H1 (cell line): ENCODE results near the gene PIK3R1. TPM values are rescaled to one million over a fixed set of nuclear protein-coding genes. Genes with fewer than 3 reads are reported as not detected.

ENCODE experiments used
- CTCF ChIA-PET: fragments of 300-600 bp; sonication (Branson Sonifier 250); formaldehyde crosslinking; loops from one replicate; lab custom pipeline; 2021; ENCODE audit not compliant: partially characterized antibody; lab: Charles Lee
- POLR2A ChIA-PET: fragments of 300-600 bp; sonication (Branson Sonifier 250); formaldehyde crosslinking; loops from one replicate; lab custom pipeline; 2021; ENCODE audit warnings: inconsistent platforms; ENCODE audit not compliant: partially characterized antibody; lab: Charles Lee
- DNase-seq, 2 experiments: peaks; one replicate each; pipeline versions ENCODE4 v3.0.0 to v3.0.0-alpha.2; 2010 to 2022; ENCODE audit warnings: low spot score in 2 of 2, low read depth in 1 of 2, mixed read lengths in 1 of 2
- FAIRE-seq: peaks from 2 replicates; lab custom pipeline; 2011; peaks lifted over from hg19 to GRCh38; lab: Jason Lieb, UNC
- H2AFZ ChIP-seq: 2 replicates; pipeline ENCODE4 v1.8.1; 2012; ENCODE audit warnings: low read length, inconsistent platforms
- H2AK5ac ChIP-seq: 2 replicates; pipeline ENCODE4 v1.6.1; 2013; ENCODE audit warnings: low read depth, low read length
- H2BK120ac ChIP-seq: replicated peaks from 2 replicates; pipeline ENCODE3; 2013; ENCODE audit warnings: low read depth, low read length, inconsistent platforms
- H2BK12ac ChIP-seq: 2 replicates; pipeline ENCODE4 v1.6.1; 2013; ENCODE audit warnings: low read depth, low read length
- H2BK15ac ChIP-seq: 2 replicates; pipeline ENCODE4 v1.6.1; 2013; ENCODE audit warnings: low read length
- H2BK20ac ChIP-seq: 2 replicates; pipeline ENCODE4 v1.6.1; 2013; ENCODE audit warnings: low read length
- H2BK5ac ChIP-seq: 2 replicates; pipeline ENCODE4 v1.6.1; 2013; ENCODE audit warnings: low read depth, low read length
- H3K14ac ChIP-seq: 2 replicates; pipeline ENCODE4 v1.6.1; 2013; ENCODE audit warnings: inconsistent platforms; ENCODE audit not compliant: insufficient read length
- H3K18ac ChIP-seq: 2 replicates; pipeline ENCODE4 v1.6.1; 2013; ENCODE audit warnings: low read length; ENCODE audit errors: extremely low read depth
- H3K23ac ChIP-seq: 2 replicates; pipeline ENCODE4 v1.6.1; 2013; ENCODE audit warnings: inconsistent platforms; ENCODE audit not compliant: insufficient read length
- H3K23me2 ChIP-seq: 2 replicates; pipeline ENCODE4 v1.6.1; 2013; ENCODE audit warnings: low read depth, low read length
- H3K27ac ChIP-seq: 2 replicates; pipeline ENCODE4 v1.6.1; 2011; ENCODE audit warnings: low read depth, low read length, inconsistent platforms
- H3K27me3 ChIP-seq, 4 experiments: replicated peaks in 1 of 4; 1 replicate in 1 of 4; 2 replicates in 3 of 4; pipeline versions ENCODE4 v1.6.1 to v1.8.1; 2011 to 2013; ENCODE audit warnings: low read length in 3 of 4, mild to moderate bottlenecking in 3 of 4, inconsistent platforms in 2 of 4, mixed read lengths in 2 of 4, moderate library complexity in 1 of 4; ENCODE audit not compliant: control insufficient read depth in 3 of 4, insufficient read depth in 3 of 4; ENCODE audit errors: extremely low read depth in 1 of 4
- H3K36me3 ChIP-seq, 4 experiments: 2 replicates each; pipeline versions ENCODE4 v1.6.1 to v1.8.1; 2011 to 2013; ENCODE audit warnings: mild to moderate bottlenecking in 4 of 4, low read length in 3 of 4, moderate library complexity in 2 of 4, control low read depth in 1 of 4, inconsistent platforms in 1 of 4; ENCODE audit not compliant: insufficient read depth in 4 of 4, control insufficient read depth in 2 of 4
- H3K4ac ChIP-seq: replicated peaks from 2 replicates; pipeline ENCODE3; 2013; ENCODE audit warnings: low read length, low read depth, mixed read lengths, inconsistent platforms; ENCODE audit not compliant: insufficient read length
- H3K4me1 ChIP-seq, 4 experiments: replicated peaks in 1 of 4; 1 replicate in 1 of 4; 2 replicates in 3 of 4; pipeline versions ENCODE4 v1.6.1 to v1.8.1; 2011 to 2013; ENCODE audit warnings: low read length in 3 of 4, inconsistent platforms in 2 of 4, mixed read lengths in 1 of 4; ENCODE audit not compliant: insufficient read depth in 4 of 4, control insufficient read depth in 3 of 4
- H3K4me2 ChIP-seq, 2 experiments: 2 replicates each; pipeline versions ENCODE4 v1.6.1 to v1.8.1; 2011 to 2013; ENCODE audit warnings: low read depth in 2 of 2, low read length in 2 of 2, control low read depth in 1 of 2, inconsistent platforms in 1 of 2, mild to moderate bottlenecking in 1 of 2; ENCODE audit not compliant: insufficient read depth in 1 of 2
- H3K4me3 ChIP-seq, 4 experiments: fragments of 200-600, 300-600 bp in 1 of 4; sonication (generic), shearing (Covaris generic), sonication (Bioruptor Twin) in 1 of 4; 2 replicates each; pipeline versions ENCODE4 v1.5.1 to v1.8.1; 2011 to 2016; ENCODE audit warnings: low read length in 4 of 4, low read depth in 3 of 4, control low read depth in 2 of 4, inconsistent platforms in 2 of 4, mild to moderate bottlenecking in 2 of 4, mixed read lengths in 1 of 4, moderate library complexity in 1 of 4; ENCODE audit not compliant: insufficient read depth in 2 of 4; ENCODE audit errors: extremely low read depth in 1 of 4
- H3K56ac ChIP-seq: replicated peaks from 2 replicates; pipeline ENCODE3; 2013; ENCODE audit warnings: low read depth, mild to moderate bottlenecking, mixed read lengths, low read length, inconsistent platforms; ENCODE audit not compliant: insufficient read length
- H3K79me1 ChIP-seq: 2 replicates; pipeline ENCODE4 v1.6.1; 2013; ENCODE audit warnings: low read depth, low read length, control low read depth
- H3K79me2 ChIP-seq, 2 experiments: 2 replicates each; pipeline versions ENCODE4 v1.6.1 to v1.8.1; 2012 to 2013; ENCODE audit warnings: low read length in 2 of 2, mild to moderate bottlenecking in 2 of 2, inconsistent platforms in 1 of 2; ENCODE audit not compliant: insufficient read depth in 2 of 2, control insufficient read depth in 1 of 2
- H3K9ac ChIP-seq, 4 experiments: replicated peaks in 1 of 4; 1 replicate in 1 of 4; 2 replicates in 3 of 4; pipeline versions ENCODE4 v1.6.1 to v1.8.1; 2011 to 2013; ENCODE audit warnings: low read depth in 3 of 4, low read length in 3 of 4, control low read depth in 2 of 4, mild to moderate bottlenecking in 2 of 4, moderate library complexity in 2 of 4, inconsistent platforms in 1 of 4; ENCODE audit errors: extremely low read depth in 1 of 4
- H3K9me3 ChIP-seq, 2 experiments: 2 replicates each; pipeline versions ENCODE4 v1.6.1 to v1.8.1; 2012 to 2013; ENCODE audit warnings: mild to moderate bottlenecking in 2 of 2, moderate library complexity in 2 of 2, control low read depth in 1 of 2, inconsistent platforms in 1 of 2, low read depth in 1 of 2, low read length in 1 of 2, mixed read lengths in 1 of 2; ENCODE audit not compliant: insufficient read depth in 2 of 2
- H4K20me1 ChIP-seq, 2 experiments: replicated peaks in 1 of 2; 2 replicates each; pipeline versions ENCODE3 to v1.8.1; 2011 to 2013; ENCODE audit warnings: inconsistent platforms in 2 of 2, low read length in 2 of 2, mild to moderate bottlenecking in 1 of 2; ENCODE audit not compliant: insufficient read depth in 2 of 2, control insufficient read depth in 1 of 2
- H4K5ac ChIP-seq: 2 replicates; pipeline ENCODE4 v1.6.1; 2013; ENCODE audit warnings: low read length, low read depth, mixed read lengths, inconsistent platforms; ENCODE audit not compliant: insufficient read length
- H4K8ac ChIP-seq: 2 replicates; pipeline ENCODE4 v1.8.0; 2013; ENCODE audit warnings: mild to moderate bottlenecking, moderate library complexity, low read length, inconsistent platforms; ENCODE audit not compliant: insufficient read depth; ENCODE audit errors: extremely low read depth
- H4K91ac ChIP-seq: replicated peaks from 2 replicates; pipeline ENCODE3; 2013; ENCODE audit warnings: low read length, mixed read lengths, inconsistent platforms; ENCODE audit not compliant: insufficient read length
- EGR1 ChIP-seq: IDR thresholded peaks from 2 replicates; pipeline ENCODE4 v1.6.1; 2011; ENCODE audit warnings: low read depth, low read length, borderline replicate concordance
- FOSL1 ChIP-seq: IDR thresholded peaks from 2 replicates; pipeline ENCODE4 v1.6.1; 2011; ENCODE audit warnings: mild to moderate bottlenecking, low read depth, low read length, moderate library complexity; ENCODE audit not compliant: insufficient read depth
- MAX ChIP-seq: IDR thresholded peaks from 2 replicates; pipeline ENCODE4 v1.6.1; 2012; ENCODE audit warnings: inconsistent platforms
- NANOG ChIP-seq: IDR thresholded peaks from 2 replicates; pipeline ENCODE4 v1.6.1; 2011; ENCODE audit warnings: low read length, low read depth, mild to moderate bottlenecking, inconsistent platforms; ENCODE audit not compliant: insufficient read depth, poor library complexity, severe bottlenecking
- POU5F1 ChIP-seq: IDR thresholded peaks from 2 replicates; pipeline ENCODE4 v1.6.1; 2011; ENCODE audit warnings: low read depth, mild to moderate bottlenecking, low read length, moderate library complexity
- SP1 ChIP-seq: IDR thresholded peaks from 2 replicates; pipeline ENCODE4 v1.6.1; 2011; ENCODE audit warnings: low read depth, low read length
- TCF12 ChIP-seq: IDR thresholded peaks from 2 replicates; pipeline ENCODE4 v1.6.1; 2011; ENCODE audit warnings: low read depth, mild to moderate bottlenecking, low read length
- WGBS, 2 experiments: shearing (Covaris generic) in 1 of 2; methylation state at CpG; one replicate each; pipeline versions ENCODE4 v1.1.6 to v1.1.7; 2013 to 2015; ENCODE audit warnings: low lambda C conversion rate in 2 of 2, mixed read lengths in 2 of 2, inconsistent platforms in 1 of 2, low coverage in 1 of 2, missing lambda C conversion rate in 1 of 2; ENCODE audit not compliant: insufficient replicate concordance in 2 of 2, insufficient coverage in 1 of 2, insufficient read length in 1 of 2; ENCODE audit errors: extremely low coverage in 1 of 2, missing lambda C conversion rate in 1 of 2; 5-methylcytosine and 5-hydroxymethylcytosine counted together
- polyA plus RNA-seq, 7 experiments: library from polyadenylated mRNA; depleted of rRNA in 3 of 7; stranded (reverse) in 5 of 7; unstranded in 2 of 7; fragments of >200 nt in 5 of 7; fragments of 200-250 nt in 2 of 7; gene quantifications; 1 replicate in 5 of 7; 2 replicates in 1 of 7; 4 replicates in 1 of 7; pipeline versions ENCODE4 v1.2.1 to v1.2.3, GENCODE V29; 2011 to 2013; ENCODE audit warnings: missing spikeins in 2 of 7, mixed read lengths in 2 of 7
- total RNA-seq: library from RNA; stranded (reverse); fragmentation: NEBNext Ultra II Directional; extraction: Animal tissue kit (Norgen Biotek cat#: 25700); gene quantifications from 2 replicates; pipeline ENCODE4 v1.2.1, GENCODE V29; 2021
- TF ChIP-seq, protein P1 (sequence below): IDR thresholded peaks from 2 replicates; pipeline ENCODE4 v1.6.1; 2012; ENCODE audit warnings: low read length, inconsistent platforms

Gene PIK3R1
- total and polyA plus RNA-seq, 2 of the 8 experiments (the other 6 are each of a cell fraction or from before 2014, with no cell fraction given): 2.3 to 13.7 TPM

- Histone ChIP-seq H2BK20ac (no peak overlapping the region), H2AFZ (no peak overlapping the region), H3K4me1 (0 out of 7 replicates have a peak, but pooled peaks cover 0 to 1% (median 0%) of the 10 kb centered on the region in 4 experiments), H3K23me2 (no peaks in the 10 kb centered on the region), H4K8ac (no peak overlapping the region), H3K27me3 (no peaks in the 10 kb centered on the region), H3K36me3 (peaks cover 0 to 7% (median 0%) of the 10 kb centered on the region in 4 experiments; a peak in 1 of 8 replicates), H3K4me2 (no peak overlapping the region), H2BK12ac (no peak overlapping the region), H2BK5ac (no peak overlapping the region), H3K27ac (no peak overlapping the region), H3K23ac (no peak overlapping the region), H3K18ac (no peak overlapping the region), H2BK120ac (no peak overlapping the region), H3K9ac (no peak overlapping the region), H3K9me3 (no peaks in the 10 kb centered on the region), H3K4ac (no peak overlapping the region), H2BK15ac (no peak overlapping the region), H2AK5ac (no peak overlapping the region)
- FAIRE-seq: no peak
- POLR2A ChIA-PET: interaction anchor here (0.9 kb wide), 1 partner anchor 11 kb away, joined by 3 read pairs; no protein-coding TSS in a partner anchor
- DNase-seq: no peak
- CTCF ChIA-PET: no interaction called here
- TF ChIP-seq POU5F1: no peak
- TF ChIP-seq FOSL1: no peak
- TF ChIP-seq, protein P1, sequence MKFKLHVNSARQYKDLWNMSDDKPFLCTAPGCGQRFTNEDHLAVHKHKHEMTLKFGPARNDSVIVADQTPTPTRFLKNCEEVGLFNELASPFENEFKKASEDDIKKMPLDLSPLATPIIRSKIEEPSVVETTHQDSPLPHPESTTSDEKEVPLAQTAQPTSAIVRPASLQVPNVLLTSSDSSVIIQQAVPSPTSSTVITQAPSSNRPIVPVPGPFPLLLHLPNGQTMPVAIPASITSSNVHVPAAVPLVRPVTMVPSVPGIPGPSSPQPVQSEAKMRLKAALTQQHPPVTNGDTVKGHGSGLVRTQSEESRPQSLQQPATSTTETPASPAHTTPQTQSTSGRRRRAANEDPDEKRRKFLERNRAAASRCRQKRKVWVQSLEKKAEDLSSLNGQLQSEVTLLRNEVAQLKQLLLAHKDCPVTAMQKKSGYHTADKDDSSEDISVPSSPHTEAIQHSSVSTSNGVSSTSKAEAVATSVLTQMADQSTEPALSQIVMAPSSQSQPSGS: no peak
- TF ChIP-seq MAX: no peak
- TF ChIP-seq TCF12: no peak
- no peak for TF ChIP-seq EGR1
- TF ChIP-seq SP1: no peak
- no peak for TF ChIP-seq NANOG
- TF ChIP-seq, all 59 proteins: peak for 0
- Histone ChIP-seq H4K5ac (no peak overlapping the region), H3K79me1 (peaks cover 5% of the 10 kb centered on the region), H4K91ac (no peak overlapping the region), H4K20me1 (peaks cover 0 to under 1% of the 10 kb centered on the region in 2 experiments), H3K79me2 (0 out of 4 replicates have a peak, but pooled peaks cover 0 to 6% of the 10 kb centered on the region in 2 experiments), H3K56ac (no peak overlapping the region), H3K4me3 (no peak overlapping the region), H3K14ac (no peak overlapping the region)
- WGBS, 2 experiments: 91% methylated on average over 7 of the region's 7 CpGs; no CpG with 5 or more reads in 1 of the 2 experiments
These were observed 12.1 kb downstream of the PIK3R1 start for GRCh38 chr5:68227532-68228160.
